AG04450 (cell line): Measurements from ENCODE around the gene KRTAP10-4. TPM values are rescaled to one million over a fixed set of nuclear protein-coding genes. Genes with fewer than 3 reads are reported as not detected.
"Not testable (repeated sequence)": the region's sequence is repeated elsewhere in the genome, so short reads cannot be mapped to it uniquely, and the experiment has no call there.

Source experiments
- CTCF ChIA-PET: fragments of 300-600, 350-600 bp; formaldehyde crosslinking; extraction: SDS; loops from one replicate; lab custom pipeline; 2022; ENCODE audit warnings: antibody characterized with exemption, inconsistent platforms; lab: Charles Lee
- POLR2A ChIA-PET: fragments of 350-600 bp; formaldehyde crosslinking; extraction: SDS; loops from one replicate; lab custom pipeline; 2021; ENCODE audit warnings: antibody characterized with exemption, inconsistent platforms; lab: Yijun Ruan, JAX
- DNase-seq: peaks from one replicate; pipeline ENCODE4 v3.0.0-alpha.2; 2011; ENCODE audit warnings: low read depth, low spot score
- H3K27ac ChIP-seq: one replicate; pipeline ENCODE4 v1.5.1; 2012; ENCODE audit warnings: low read depth, low read length, control low read depth
- H3K27me3 ChIP-seq: one replicate; pipeline ENCODE4 v1.6.0; 2012; ENCODE audit warnings: low read length; ENCODE audit not compliant: control insufficient read depth, insufficient read depth
- H3K4me3 ChIP-seq: 2 replicates; pipeline ENCODE4 v1.5.1; 2011; ENCODE audit warnings: mild to moderate bottlenecking, low read depth, low read length, control low read depth
- H3K9me3 ChIP-seq: 2 replicates; pipeline ENCODE4 v1.5.1; 2012; ENCODE audit warnings: low read length; ENCODE audit not compliant: control insufficient read depth, insufficient read depth
- polyA plus RNA-seq: library from polyadenylated mRNA; depleted of rRNA; stranded (reverse); fragments of >200 nt; gene quantifications from 2 replicates; pipeline ENCODE4 v1.2.3, GENCODE V29; 2011
- TF ChIP-seq, protein P1 (sequence below): IDR thresholded peaks from 2 replicates; pipeline ENCODE4 v1.5.1; 2011; ENCODE audit warnings: low read depth, low read length, control low read depth, inconsistent platforms

KRTAP10-4 gene
- polyA plus RNA-seq, 1 experiment = not detected

DNA sequence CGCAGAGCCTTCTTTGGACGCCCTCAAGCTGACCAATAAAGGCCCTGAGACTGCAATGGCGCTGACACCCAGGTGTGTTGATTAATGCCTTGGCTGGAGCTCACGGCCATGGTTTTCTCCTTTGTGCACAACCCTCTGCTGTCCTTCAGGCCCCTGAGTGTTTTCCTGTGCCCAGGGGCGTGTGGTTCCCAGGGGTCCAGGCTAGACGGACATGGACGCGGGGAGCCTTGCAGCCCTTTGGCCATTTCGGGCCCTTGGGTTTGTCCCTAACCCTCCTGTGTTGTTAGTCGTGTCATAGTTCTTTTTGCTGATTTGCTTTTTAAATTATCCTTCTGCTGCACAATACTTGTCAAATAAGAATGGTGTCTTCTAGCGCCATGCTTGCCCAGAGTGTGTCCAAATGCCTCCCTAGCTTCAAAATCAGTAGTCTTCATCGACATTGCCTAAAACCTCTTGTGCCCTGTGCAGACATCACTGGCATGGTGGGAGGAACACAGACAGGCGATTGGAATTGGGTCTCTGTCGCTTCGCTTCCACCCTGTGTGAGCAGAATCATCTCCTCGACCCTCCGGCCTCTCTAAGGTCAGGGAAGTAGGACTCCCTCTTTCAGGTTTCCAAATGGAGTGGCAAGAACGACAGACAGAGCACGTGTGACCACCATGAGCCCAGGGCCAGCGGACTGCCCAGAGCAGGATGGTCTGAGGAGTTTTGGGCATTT, 1.9 kb downstream of the KRTAP10-4 start:
- no peak for DNase-seq
- H3K27me3 ChIP-seq = no peaks in the 10 kb centered on the region
- CTCF ChIA-PET = no interaction called here
- H3K9me3 ChIP-seq = peaks cover 28% of the 10 kb centered on the region
- TF ChIP-seq, protein P1, sequence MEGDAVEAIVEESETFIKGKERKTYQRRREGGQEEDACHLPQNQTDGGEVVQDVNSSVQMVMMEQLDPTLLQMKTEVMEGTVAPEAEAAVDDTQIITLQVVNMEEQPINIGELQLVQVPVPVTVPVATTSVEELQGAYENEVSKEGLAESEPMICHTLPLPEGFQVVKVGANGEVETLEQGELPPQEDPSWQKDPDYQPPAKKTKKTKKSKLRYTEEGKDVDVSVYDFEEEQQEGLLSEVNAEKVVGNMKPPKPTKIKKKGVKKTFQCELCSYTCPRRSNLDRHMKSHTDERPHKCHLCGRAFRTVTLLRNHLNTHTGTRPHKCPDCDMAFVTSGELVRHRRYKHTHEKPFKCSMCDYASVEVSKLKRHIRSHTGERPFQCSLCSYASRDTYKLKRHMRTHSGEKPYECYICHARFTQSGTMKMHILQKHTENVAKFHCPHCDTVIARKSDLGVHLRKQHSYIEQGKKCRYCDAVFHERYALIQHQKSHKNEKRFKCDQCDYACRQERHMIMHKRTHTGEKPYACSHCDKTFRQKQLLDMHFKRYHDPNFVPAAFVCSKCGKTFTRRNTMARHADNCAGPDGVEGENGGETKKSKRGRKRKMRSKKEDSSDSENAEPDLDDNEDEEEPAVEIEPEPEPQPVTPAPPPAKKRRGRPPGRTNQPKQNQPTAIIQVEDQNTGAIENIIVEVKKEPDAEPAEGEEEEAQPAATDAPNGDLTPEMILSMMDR = no peak
- POLR2A ChIA-PET = no interaction called here
- H3K4me3 ChIP-seq = no peak overlapping the region
- no peak overlapping the region for H3K27ac ChIP-seq

DNA sequence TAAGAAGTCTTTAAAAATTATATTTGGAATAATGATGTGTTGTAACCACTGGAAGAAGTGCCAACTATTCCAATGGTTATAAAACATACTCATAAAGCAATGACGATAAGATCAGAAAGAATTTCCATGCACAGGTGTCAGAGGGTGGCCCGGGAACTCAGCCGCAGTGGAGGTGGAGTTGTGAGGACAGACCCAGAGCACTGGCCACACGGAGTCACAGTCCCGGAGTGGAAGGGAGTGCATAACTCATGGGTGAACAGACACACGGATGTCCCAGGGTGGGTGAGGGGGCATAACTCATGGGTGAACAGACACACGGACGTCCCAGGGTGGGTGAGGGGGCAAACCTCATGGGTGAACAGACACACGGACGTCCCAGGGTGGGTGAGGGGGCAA, 2.5 kb downstream of the KRTAP10-4 start:
- DNase-seq = no peak
- no peaks in the 10 kb centered on the region for H3K27me3 ChIP-seq
- TF ChIP-seq, protein P1 = no peak
- no peak overlapping the region for H3K4me3 ChIP-seq
- CTCF ChIA-PET = no interaction called here
- no peak overlapping the region for H3K27ac ChIP-seq
- POLR2A ChIA-PET = no interaction called here
- peaks cover 31% of the 10 kb centered on the region for H3K9me3 ChIP-seq

GRCh38 chr21:44578371-44579055, 5.0 kb downstream of the KRTAP10-4 start:
- Histone ChIP-seq H3K27me3 (no peaks in the 10 kb centered on the region), H3K9me3 (peaks cover 30% of the 10 kb centered on the region), H3K27ac (no peak overlapping the region), H3K4me3 (no peak overlapping the region)
- DNase-seq = no peak
- TF ChIP-seq, protein P1 = no peak
- ChIA-PET POLR2A (no interaction called here), CTCF (no interaction called here)

DNA sequence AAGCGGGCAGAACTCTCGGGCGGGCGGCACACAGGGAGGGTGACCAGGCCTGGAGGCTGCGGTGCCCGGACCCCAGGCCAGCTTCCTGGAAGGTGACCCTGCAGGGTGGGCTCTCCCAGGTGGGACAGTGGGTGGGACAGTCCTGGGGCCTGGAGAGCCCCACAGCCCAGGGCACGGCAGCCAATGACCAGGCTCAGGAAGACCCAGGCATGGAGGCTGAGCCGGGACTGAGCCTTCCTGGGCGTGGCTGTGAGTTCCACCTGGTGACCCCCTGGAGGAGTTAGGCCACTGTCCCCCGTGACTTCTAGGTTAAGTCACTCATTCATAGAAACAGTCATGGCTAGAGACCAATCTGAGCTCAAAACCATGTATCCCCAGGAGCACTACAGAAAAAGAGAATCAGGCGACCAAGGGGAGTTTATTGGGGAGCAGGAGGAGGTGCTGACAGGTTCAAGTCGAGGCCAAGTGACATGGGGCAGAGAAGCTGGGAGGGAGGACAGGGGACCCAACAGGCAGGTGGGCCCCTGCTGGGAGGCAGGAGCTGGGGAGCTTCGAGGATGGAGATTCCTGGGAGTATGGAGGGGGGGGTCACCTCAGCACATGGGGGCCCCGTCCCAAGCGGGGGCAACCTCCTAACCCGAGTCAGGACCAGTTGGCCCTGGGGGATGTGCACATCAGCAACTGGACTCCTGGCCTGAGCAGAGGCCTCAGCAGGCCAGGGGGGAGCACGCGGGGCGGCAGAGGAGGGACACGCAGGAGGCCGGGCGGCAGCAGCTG, 5.7 kb downstream of the KRTAP10-4 start:
- CTCF ChIA-PET = no interaction called here
- POLR2A ChIA-PET = no interaction called here
- no peak for DNase-seq
- peaks cover 30% of the 10 kb centered on the region for H3K9me3 ChIP-seq
- TF ChIP-seq, protein P1 = no peak
- no peak overlapping the region for H3K4me3 ChIP-seq
- no peak overlapping the region for H3K27ac ChIP-seq
- no peaks in the 10 kb centered on the region for H3K27me3 ChIP-seq

DNA sequence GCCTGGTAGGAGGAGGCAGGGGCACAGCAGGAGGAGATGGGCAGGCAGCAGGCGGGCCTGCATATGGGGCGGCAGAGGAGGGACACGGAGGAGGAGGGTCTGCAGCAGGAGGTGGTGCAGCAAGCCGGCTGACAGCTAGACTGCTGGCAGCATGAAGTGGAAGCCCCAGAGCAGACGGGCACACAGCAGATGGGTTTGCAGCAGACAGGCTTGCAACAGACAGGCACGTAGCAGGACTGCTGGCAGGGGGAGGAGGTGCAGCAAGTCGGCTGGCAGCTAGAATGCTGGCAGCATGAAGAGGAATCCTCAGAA, 6.3 kb downstream of the KRTAP10-4 start:
- POLR2A ChIA-PET = no interaction called here
- CTCF ChIA-PET = no interaction called here
- TF ChIP-seq, protein P1 = no peak

DNA sequence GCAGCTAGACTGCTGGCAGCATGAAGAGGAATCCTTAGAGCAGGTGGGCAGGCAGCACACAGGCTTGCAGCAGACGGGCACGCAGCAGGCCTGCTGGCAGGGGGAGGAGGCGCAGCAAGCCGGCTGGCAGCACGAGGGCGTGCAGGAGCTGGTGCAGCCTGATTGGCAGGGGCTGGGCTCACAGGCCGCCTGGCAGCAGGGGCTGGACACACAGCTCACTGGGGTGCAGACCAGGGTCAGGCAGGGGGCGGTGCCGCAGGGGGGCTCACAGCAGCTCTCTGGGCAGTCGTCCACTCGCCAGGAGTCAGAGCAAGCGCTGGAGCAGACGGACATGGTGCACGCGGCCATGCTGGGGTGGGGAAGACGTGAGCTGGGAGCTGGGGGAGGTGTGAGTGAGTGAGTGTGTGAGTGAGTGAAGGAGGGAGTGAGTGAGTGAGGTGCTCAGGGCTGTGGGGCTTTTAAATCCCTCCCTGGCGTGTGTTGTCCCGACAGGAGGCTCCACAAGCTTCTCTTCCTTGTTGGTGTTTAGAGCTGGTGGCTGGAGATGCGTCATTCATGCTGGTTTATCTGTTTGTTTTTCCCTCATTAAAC, 6.8 kb downstream of the KRTAP10-4 start, which contains the start of gene KRTAP10-5:
KRTAP10-5 (minus strand) TSS at position 374 of the 591 bp plus-strand sequence; CDS start at position 348, 26 bp downstream.
- H3K27ac ChIP-seq, DNase-seq, H3K27me3 ChIP-seq, POLR2A ChIA-PET, H3K4me3 ChIP-seq, CTCF ChIA-PET: not testable (repeated sequence)
- peaks cover 30% of the 10 kb centered on the region for H3K9me3 ChIP-seq

More for the DNA sequence above, 6.3 kb downstream of the KRTAP10-4 start:
- Histone ChIP-seq H3K27ac (no peak overlapping the region), H3K4me3 (no peak overlapping the region), H3K27me3 (no peaks in the 10 kb centered on the region), H3K9me3 (peaks cover 30% of the 10 kb centered on the region)
- DNase-seq = no peak
